Activated naive CD4-positive, alpha-beta T cell treated with anti-CD3 and anti-CD28 coated beads, Interleukin-2, amount 10 ng/mL, durations not matched to agents 7 days and 5 days (primary cell): ENCODE measurements around the gene PARVB.

Experiments
- CTCF ChIA-PET: fragments of 350-600 bp; sonication (Branson Sonifier 250); formaldehyde crosslinking; loops from one replicate; lab custom pipeline; 2021; ENCODE audit warnings: antibody characterized with exemption; lab: Charles Lee
- DNase-seq: peaks from one replicate; pipeline ENCODE4 v3.0.0-alpha.2; 2020
- H3K27ac Mint-ChIP-seq: one replicate; pipeline ENCODE4 v1.8.0; 2021; ENCODE audit warnings: mild to moderate bottlenecking, moderate library complexity, mixed read lengths
- H3K27me3 Mint-ChIP-seq: one replicate; pipeline ENCODE4 v1.8.0; 2021; ENCODE audit warnings: mild to moderate bottlenecking, mixed read lengths
- H3K36me3 Mint-ChIP-seq: one replicate; pipeline ENCODE4 v1.8.0; 2021; ENCODE audit warnings: mixed read lengths
- H3K4me1 Mint-ChIP-seq: one replicate; pipeline ENCODE4 v1.8.0; 2021; ENCODE audit warnings: mixed read lengths
- H3K4me3 Mint-ChIP-seq: one replicate; pipeline ENCODE4 v1.8.0; 2021; ENCODE audit warnings: mild to moderate bottlenecking, moderate library complexity, mixed read lengths
- H3K9me3 Mint-ChIP-seq: one replicate; pipeline ENCODE4 v1.8.0; 2021; ENCODE audit warnings: mixed read lengths

Gene PARVB

DNA sequence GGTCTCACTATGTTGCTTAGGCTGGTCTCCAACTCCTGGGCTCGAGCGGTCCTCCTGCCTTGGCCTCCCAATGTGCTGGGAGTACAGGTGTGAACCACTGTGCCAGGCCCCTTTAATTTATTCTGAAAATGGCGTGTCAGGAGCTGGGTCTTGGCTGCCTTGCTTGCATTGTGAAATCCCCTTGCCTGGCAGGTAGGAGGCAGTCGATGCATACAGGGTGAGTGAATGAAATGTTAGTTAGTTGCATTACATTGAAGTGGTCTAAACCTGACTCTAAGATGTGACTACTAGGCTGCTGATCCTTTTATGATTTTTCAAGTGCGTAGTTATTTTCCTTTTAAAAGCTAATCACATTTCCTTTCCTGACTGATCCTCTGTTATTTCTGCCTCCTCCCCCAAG, 42.9 kb downstream of the PARVB start:
- DNase-seq = no peak
- Mint-ChIP-seq H3K36me3 (no peaks in the 10 kb centered on the region), H3K27ac (no peak overlapping the region), H3K4me1 (peaks cover 10% of the 10 kb centered on the region), H3K9me3 (no peaks in the 10 kb centered on the region), H3K27me3 (peaks cover 14% of the 10 kb centered on the region), H3K4me3 (no peak overlapping the region)
- CTCF ChIA-PET = interaction anchor here (2.5 kb wide), 1 partner anchor 14 kb away, joined by 8 read pairs; no protein-coding TSS in a partner anchor

DNA sequence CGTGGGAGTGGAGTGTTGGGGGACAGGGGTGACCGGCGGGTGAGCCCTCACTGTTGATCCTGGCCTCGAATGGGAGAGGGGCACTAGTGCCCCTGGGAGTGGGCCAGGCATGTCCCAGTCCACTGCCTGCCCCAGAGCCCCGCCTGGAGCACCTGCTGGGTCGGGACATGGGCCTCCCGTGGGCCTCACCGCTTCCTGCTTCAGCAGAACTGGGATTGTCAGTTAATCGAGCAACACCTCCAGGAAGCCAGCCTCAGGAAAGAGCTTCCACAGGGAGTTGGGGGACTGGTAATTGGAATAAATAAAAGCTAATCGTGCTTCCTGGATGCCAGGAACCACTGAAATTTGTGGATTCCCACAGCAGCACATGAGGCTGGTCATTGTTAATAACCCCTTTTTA, 43.8 kb downstream of the PARVB start:
- CTCF ChIA-PET = interaction anchor here (1.1 to 2.5 kb wide), 3 partner anchors 14 to 75 kb away, joined by 4 to 8 read pairs (median 5); no protein-coding TSS in a partner anchor
- DNase-seq = no peak
- Mint-ChIP-seq H3K27ac (no peak overlapping the region), H3K4me1 (peaks cover 10% of the 10 kb centered on the region), H3K4me3 (no peak overlapping the region), H3K36me3 (no peaks in the 10 kb centered on the region), H3K27me3 (peaks cover 14% of the 10 kb centered on the region), H3K9me3 (no peaks in the 10 kb centered on the region)

DNA sequence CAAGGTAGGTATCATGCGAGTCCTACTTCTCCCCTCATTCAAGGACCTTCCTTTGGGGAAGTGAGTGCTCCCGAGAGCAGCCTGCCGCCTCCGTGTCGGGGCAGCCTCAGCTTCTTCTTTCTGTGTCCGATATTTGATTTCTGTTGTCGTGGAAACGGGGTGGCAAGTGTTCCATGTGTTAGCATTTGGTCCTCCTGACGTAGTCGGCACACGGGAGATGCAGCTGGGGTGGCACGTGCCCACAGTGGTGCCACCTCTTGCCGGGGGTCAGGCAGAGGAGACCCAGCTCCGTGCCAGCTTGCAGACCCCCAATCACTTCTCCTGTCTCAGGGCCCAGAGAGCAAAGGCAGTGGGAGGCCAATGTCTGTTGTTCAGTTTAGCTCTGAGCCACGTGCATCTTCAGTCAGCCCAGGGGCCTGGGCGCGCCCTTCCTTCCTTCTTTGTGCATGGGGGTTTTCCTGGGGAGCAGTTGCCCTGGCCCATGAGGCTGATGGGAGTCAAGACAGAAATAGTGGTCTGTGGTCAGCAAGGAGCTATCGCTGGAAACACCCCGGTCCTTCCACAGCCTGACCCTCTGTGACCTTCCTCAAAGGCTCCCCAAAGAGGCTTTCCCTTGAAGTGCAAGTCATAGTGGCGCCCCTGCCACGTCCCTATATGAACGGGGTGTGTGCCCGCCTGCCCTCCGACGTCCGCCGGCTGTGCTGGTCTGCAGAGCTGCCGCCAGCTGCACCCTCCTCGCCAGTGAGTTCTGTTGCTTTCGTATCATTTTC, 44.5 kb downstream of the PARVB start:
- CTCF ChIA-PET = interaction anchor here (1.1 to 2.5 kb wide), 3 partner anchors 13 to 76 kb away, joined by 4 to 8 read pairs (median 5); no protein-coding TSS in a partner anchor
- Mint-ChIP-seq H3K27ac (peak overlapping the region; percentile 24), H3K27me3 (peaks cover 14% of the 10 kb centered on the region), H3K9me3 (no peaks in the 10 kb centered on the region), H3K4me1 (peaks cover 10% of the 10 kb centered on the region), H3K4me3 (no peak overlapping the region), H3K36me3 (no peaks in the 10 kb centered on the region)
- DNase-seq = no peak

DNA sequence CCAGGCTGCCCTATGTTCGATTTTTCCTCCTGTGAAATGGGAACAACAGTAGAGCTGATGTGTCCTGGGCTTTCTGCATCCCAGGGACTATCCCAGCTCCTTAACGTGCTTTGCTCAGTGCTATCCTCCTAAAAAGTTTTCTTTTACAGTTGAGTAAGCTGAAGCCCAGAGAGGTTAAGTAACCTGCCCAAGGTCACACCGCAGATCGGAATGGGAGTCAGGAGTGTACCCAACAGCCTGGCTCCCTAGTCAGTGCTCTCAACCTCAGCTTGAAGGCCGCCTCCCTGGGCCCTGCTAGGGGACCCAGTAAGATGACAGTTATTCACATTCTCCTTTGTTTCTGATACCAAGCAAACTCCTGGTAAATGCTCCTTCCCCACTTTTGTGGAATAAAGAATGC, 45.9 kb downstream of the PARVB start:
- H3K36me3 Mint-ChIP-seq = no peaks in the 10 kb centered on the region
- H3K9me3 Mint-ChIP-seq = no peaks in the 10 kb centered on the region
- peaks cover 14% of the 10 kb centered on the region for H3K27me3 Mint-ChIP-seq
- CTCF ChIA-PET = interaction anchor here (0.7 to 1.1 kb wide), 4 partner anchors 9 to 124 kb away, joined by 3 to 5 read pairs (median 4); no protein-coding TSS in a partner anchor
- DNase-seq = no peak
- H3K4me1 Mint-ChIP-seq = peaks cover 10% of the 10 kb centered on the region
- no peak overlapping the region for H3K27ac Mint-ChIP-seq
- H3K4me3 Mint-ChIP-seq = no peak overlapping the region

DNA sequence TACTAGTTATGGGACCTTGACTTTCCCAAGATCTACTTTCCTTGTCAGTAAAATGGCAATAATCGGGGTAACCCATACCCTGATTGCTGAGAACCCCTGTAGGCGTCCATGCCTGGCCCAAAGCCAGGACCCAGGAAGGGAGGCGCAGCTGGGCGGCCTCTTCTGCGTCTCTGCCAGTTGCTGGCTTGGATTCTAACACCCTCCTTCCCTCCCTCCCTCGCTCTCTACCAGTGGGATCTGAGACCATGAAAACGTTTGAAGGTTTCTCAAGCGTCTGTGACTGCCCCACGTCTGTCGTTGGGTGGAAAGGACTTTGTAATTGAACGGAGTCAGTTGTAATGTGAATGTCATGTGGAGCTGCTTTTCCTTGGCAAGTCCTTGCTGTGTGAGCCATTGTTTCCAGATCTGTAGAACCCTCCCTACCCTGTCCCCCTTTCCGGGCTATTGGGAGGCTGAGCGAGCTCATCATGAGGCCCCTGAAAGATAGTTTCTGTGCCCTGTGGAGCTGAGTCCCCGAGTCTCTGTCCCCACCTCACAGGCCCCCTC, 47.8 kb downstream of the PARVB start:
- CTCF ChIA-PET = interaction anchor here (1.4 to 1.5 kb wide), 2 partner anchors 10 to 14 kb away, joined by 3 to 6 read pairs; no protein-coding TSS in a partner anchor
- Mint-ChIP-seq H3K27me3 (peaks cover 14% of the 10 kb centered on the region), H3K27ac (no peak overlapping the region), H3K4me3 (no peak overlapping the region), H3K9me3 (no peaks in the 10 kb centered on the region), H3K4me1 (peaks cover 10% of the 10 kb centered on the region), H3K36me3 (no peaks in the 10 kb centered on the region)
- DNase-seq = no peak

DNA sequence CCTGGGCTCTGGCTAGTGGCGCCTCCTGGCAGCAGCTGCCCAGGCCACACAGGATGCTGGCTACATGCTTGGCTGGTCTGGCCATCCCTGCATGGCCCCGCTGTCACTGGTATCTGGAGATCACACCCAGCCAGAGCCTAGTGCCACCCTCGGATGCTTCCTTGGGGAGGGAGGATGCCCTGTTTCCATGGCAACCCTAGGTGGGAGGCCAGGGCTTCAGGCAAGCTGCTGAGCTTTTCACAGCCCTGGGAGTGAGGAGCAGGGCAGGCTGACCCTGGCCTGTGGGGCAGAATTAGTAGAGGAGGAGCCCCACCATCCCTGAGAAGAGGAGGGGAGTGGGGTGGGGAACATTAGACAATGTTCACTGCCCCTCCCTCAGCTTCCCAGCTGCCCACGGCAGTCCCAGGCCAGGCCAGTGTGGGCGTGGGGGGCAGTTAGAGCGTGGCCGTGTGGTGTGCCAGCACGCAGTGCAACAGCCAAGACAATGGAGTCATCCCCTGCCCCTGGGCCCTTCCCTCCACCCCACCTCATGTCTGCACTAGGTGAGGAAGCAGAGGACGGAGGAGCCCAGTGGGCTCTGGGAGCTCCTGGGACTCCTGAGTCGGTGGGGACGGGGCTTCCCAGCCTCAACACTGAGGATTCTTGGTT, 50.4 kb downstream of the PARVB start:
- Mint-ChIP-seq H3K27me3 (peaks cover under 1% of the 10 kb centered on the region), H3K36me3 (no peaks in the 10 kb centered on the region), H3K4me1 (no peaks in the 10 kb centered on the region), H3K27ac (no peak overlapping the region), H3K9me3 (no peaks in the 10 kb centered on the region), H3K4me3 (no peak overlapping the region)
- CTCF ChIA-PET = interaction anchor here (0.6 to 1.0 kb wide), 2 partner anchors 80 to 377 kb away, joined by 3 read pairs; no protein-coding TSS in a partner anchor
- DNase-seq = no peak

DNA sequence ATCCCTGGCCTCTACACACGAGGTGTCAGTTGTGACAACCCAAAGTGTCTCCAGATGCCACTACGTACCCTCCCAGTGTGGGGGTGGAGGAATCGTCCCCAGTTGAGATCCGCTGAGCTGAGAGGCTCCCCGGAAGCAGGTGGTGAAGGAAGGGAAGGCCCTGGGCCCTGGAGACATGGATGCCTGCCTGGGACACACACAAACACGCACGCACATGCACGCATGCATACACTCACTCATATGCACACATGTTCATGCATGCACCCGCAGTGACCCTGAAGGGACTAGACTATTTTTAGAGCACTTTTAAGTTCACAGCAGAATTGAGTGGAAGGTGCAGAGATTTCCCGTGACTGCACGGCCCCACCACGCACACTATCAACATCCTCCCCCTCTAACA, 50.9 kb downstream of the PARVB start:
- no peaks in the 10 kb centered on the region for H3K27me3 Mint-ChIP-seq
- no peak overlapping the region for H3K4me3 Mint-ChIP-seq
- no peaks in the 10 kb centered on the region for H3K36me3 Mint-ChIP-seq
- H3K9me3 Mint-ChIP-seq = no peaks in the 10 kb centered on the region
- H3K27ac Mint-ChIP-seq = no peak overlapping the region
- DNase-seq = no peak
- no peaks in the 10 kb centered on the region for H3K4me1 Mint-ChIP-seq
- CTCF ChIA-PET = no interaction called here

DNA sequence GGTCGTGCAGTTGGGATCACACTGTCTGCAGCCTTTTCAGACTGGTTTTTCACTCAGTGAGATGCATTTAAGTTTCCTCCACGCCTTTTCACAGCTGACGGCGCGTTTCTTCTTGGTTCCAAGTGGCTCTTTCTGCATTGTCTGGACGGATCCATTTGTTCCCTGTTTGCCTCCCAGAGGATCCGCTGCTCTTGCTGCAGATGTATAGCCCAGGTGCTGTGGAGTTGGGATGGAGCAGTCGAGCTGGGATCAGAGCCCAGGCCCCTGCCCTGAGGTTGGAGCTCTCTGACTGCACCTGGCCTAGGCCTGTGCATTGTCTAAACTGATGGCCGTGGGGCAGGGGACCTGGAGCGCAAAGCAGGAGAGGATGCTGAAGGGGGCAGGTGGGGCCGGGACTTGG, 51.6 kb downstream of the PARVB start:
- CTCF ChIA-PET = no interaction called here
- Mint-ChIP-seq H3K9me3 (no peaks in the 10 kb centered on the region), H3K4me3 (no peak overlapping the region), H3K36me3 (no peaks in the 10 kb centered on the region), H3K27ac (no peak overlapping the region), H3K27me3 (no peaks in the 10 kb centered on the region), H3K4me1 (no peaks in the 10 kb centered on the region)
- DNase-seq = no peak

DNA sequence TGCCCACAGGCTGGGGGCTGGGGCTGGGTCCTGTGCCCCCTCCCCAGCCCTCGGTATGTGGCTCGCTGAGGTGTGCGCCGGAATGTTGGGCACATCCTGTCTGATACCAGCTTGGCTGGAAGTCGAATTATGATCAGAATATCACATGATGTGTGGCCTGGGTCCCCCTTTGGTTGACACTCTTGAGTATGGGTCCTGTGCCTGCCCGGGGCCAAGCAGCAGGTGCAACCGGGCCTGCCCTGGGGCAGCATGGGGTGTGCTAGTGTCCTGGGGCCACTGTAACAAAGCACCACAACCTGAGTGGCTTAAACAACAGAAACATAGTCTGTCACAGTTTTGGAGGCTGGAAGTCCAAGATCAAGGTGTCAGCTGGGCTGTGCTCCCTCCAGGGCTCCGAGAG, 52.7 kb downstream of the PARVB start:
- no peaks in the 10 kb centered on the region for H3K27me3 Mint-ChIP-seq
- no peaks in the 10 kb centered on the region for H3K9me3 Mint-ChIP-seq
- no peaks in the 10 kb centered on the region for H3K4me1 Mint-ChIP-seq
- H3K4me3 Mint-ChIP-seq = no peak overlapping the region
- H3K36me3 Mint-ChIP-seq = no peaks in the 10 kb centered on the region
- no peak for DNase-seq
- no peak overlapping the region for H3K27ac Mint-ChIP-seq
- CTCF ChIA-PET = interaction anchor here (2.8 kb wide), 1 partner anchor 83 kb away, joined by 9 read pairs; no protein-coding TSS in a partner anchor

DNA sequence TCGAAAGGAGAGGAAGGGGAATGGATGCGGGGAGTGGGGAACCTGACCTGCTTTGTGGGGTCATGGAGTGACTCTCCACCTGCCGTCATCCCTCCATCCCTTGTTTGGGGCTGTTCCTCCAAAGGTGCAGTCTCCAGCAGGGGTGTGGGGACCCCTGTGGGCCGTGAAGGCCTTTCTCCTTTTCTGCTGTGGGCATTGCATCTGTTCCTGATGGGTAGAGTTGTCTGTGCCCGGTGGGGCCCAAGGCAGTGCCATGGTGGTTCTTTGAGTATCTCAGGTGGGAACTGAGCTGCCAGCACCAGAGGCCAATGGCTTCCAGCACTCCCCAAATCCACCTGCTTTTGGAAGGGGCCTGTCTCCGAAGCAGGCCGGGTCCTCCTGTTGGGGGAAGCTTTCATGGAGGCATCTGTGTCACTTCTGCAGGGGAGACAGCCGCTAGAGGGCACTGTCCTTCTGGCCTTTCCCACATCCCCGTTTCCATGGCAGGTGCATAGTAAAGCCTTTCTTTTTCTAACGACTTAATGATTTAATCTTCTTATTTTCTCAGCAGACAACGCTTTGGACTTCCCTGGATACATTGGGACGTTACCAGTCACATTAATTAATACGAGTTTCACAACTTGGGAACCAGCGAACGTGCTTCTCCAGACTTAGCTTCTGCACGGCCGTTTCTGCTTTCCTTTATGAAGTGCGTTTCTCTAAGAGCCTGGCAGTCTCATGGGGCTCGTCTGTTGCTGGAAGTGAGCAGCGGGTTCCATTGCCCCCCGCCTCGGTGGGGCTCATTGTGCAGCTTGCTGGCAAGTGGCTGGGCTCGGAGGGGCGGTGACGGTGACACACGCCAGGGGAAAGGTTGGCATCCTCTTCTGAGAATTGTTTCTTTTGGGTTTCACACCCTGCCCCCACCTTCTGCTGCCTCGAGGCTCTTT, 57.1 kb downstream of the PARVB start:
- CTCF ChIA-PET = interaction anchor here (0.7 to 8.2 kb wide), 14 partner anchors 10 to 545 kb away, joined by 3 to 168 read pairs (median 3); no protein-coding TSS in a partner anchor
- no peaks in the 10 kb centered on the region for H3K36me3 Mint-ChIP-seq
- DNase-seq = peak; percentile 84

DNA sequence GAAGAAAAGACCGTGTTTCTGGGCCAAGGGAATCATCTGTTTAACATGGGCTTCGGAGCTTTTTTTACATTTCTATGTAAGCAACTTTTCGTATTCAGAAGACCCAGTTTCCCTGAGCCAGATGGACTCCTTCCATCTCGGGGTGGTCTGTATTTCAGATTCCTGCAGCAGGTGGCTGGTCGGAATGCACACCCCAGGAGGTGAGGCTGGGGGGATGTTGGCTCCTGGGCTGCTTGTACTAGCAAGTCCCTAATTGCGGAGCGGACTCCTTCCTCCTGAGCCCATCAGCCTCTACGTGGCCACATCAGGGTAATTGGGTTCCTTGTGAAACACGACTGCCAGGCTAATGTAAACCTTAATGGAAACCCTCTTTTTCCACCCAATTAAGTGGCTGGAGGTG, 58.7 kb downstream of the PARVB start:
- H3K27me3 Mint-ChIP-seq = no peaks in the 10 kb centered on the region
- H3K27ac Mint-ChIP-seq = no peak overlapping the region

More for the DNA sequence above, 57.1 kb downstream of the PARVB start:
- Mint-ChIP-seq H3K27me3 (no peaks in the 10 kb centered on the region), H3K4me1 (no peaks in the 10 kb centered on the region), H3K27ac (no peak overlapping the region), H3K4me3 (no peak overlapping the region), H3K9me3 (no peaks in the 10 kb centered on the region)

DNA sequence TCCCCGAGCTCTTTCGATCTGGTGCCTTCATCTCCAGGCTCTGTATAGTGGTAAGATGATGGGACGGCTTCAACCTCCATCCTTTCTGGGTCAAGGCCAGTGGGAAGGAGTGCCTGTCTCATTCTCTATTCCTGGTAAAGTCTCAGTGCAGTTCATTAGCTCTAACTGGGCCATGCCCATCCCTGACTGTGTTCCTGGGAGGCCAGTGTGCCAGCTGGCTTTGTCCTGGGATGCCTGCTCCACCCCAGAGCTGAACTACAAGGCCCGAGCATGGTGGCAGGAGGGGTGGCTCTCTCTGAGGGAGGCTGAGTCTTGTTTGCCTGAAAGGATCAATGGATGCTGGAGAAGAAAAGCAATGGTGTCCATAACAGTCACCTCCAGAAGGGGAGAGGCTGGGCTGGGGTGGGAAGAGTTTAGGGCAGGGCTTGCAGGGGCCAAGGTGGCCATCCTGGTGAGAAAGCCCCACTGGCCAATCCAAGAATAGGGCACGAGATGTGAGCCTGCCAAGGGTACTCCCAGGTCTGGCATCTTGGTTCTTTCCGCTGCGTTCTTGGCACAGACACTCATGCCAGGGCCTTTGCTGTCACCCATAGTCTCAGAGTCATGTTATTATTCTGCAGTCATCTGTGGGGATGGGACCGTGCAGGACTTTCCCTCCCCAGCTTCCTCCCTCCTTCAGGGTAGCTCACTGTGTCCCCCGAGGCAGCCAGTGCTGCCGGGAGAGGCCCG, 60.1 kb downstream of the PARVB start:
- no peak for DNase-seq
- Mint-ChIP-seq H3K9me3 (no peaks in the 10 kb centered on the region), H3K36me3 (no peaks in the 10 kb centered on the region), H3K27ac (no peak overlapping the region), H3K27me3 (no peaks in the 10 kb centered on the region), H3K4me1 (no peaks in the 10 kb centered on the region), H3K4me3 (no peak overlapping the region)
- CTCF ChIA-PET = interaction anchor here (1.2 to 8.2 kb wide), 3 partner anchors 61 to 90 kb away, joined by 4 to 168 read pairs (median 4); no protein-coding TSS in a partner anchor

More for the DNA sequence above, 58.7 kb downstream of the PARVB start:
- CTCF ChIA-PET = interaction anchor here (1.2 to 8.2 kb wide), 5 partner anchors 52 to 543 kb away, joined by 3 to 168 read pairs (median 4); partner anchors contain the start of gene PARVG
- no peak for DNase-seq
- Mint-ChIP-seq H3K36me3 (no peaks in the 10 kb centered on the region), H3K9me3 (no peaks in the 10 kb centered on the region), H3K4me1 (no peaks in the 10 kb centered on the region), H3K4me3 (no peak overlapping the region)
